GM23338 (cell line): ENCODE results near the gene NGB. TPM values are rescaled to one million over a fixed set of nuclear protein-coding genes. Genes with fewer than 3 reads are reported as not detected.

ENCODE experiments used
- ATAC-seq: fragments of 200-7000 bp; cut with Tn5 transposase; 3 replicates; pipeline ENCODE4 v1.9.1; 2020
- DNase-seq: peaks from one replicate; pipeline ENCODE4 v3.0.0-alpha.2; 2015; ENCODE audit warnings: low spot score
- H2AFZ ChIP-seq: fragments of 200-600 bp; sonication (generic); 2 replicates; pipeline ENCODE4 v1.8.0; 2016; ENCODE audit warnings: antibody characterized with exemption, mild to moderate bottlenecking, moderate library complexity
- H3F3A ChIP-seq: fragments of 200-600 bp; sonication (generic); replicated peaks from 2 replicates; pipeline ENCODE4 v1.8.0; 2017; ENCODE audit warnings: antibody characterized with exemption, mixed run types, low read depth
- H3K27ac ChIP-seq: fragments of 200-600 bp; sonication (generic); 2 replicates; pipeline ENCODE4 v1.6.1; 2016; ENCODE audit warnings: low read depth
- H3K27me3 ChIP-seq: fragments of 200-600 bp; sonication (generic); 2 replicates; pipeline ENCODE4 v1.8.0; 2016; ENCODE audit warnings: mild to moderate bottlenecking, mixed run types, moderate library complexity; ENCODE audit not compliant: insufficient read depth
- H3K36me3 ChIP-seq: fragments of 200-600 bp; sonication (generic); 2 replicates; pipeline ENCODE4 v1.8.0; 2016; ENCODE audit warnings: mild to moderate bottlenecking; ENCODE audit not compliant: insufficient read depth
- H3K4me1 ChIP-seq: fragments of 200-600 bp; sonication (generic); 2 replicates; pipeline ENCODE4 v1.8.0; 2016; ENCODE audit warnings: mild to moderate bottlenecking, moderate library complexity; ENCODE audit not compliant: insufficient read depth
- H3K4me2 ChIP-seq: fragments of 200-600 bp; sonication (generic); 2 replicates; pipeline ENCODE4 v1.7.1; 2017; ENCODE audit warnings: mixed run types
- H3K4me3 ChIP-seq: fragments of 200-600 bp; sonication (generic); 2 replicates; pipeline ENCODE4 v1.6.1; 2016; ENCODE audit warnings: mixed run types
- H3K79me2 ChIP-seq: fragments of 200-600 bp; sonication (generic); replicated peaks from 2 replicates; pipeline ENCODE4 v1.8.0; 2017; ENCODE audit warnings: mild to moderate bottlenecking; ENCODE audit not compliant: insufficient read depth
- H3K9me2 ChIP-seq: fragments of 200-600 bp; sonication (generic); 2 replicates; pipeline ENCODE4 v1.8.0; 2017; ENCODE audit not compliant: insufficient read depth
- H4K20me1 ChIP-seq: fragments of 200-600 bp; sonication (generic); replicated peaks from 2 replicates; pipeline ENCODE4 v1.8.0; 2017; ENCODE audit warnings: mild to moderate bottlenecking; ENCODE audit not compliant: insufficient read depth
- H3K27ac Mint-ChIP-seq: 2 replicates; pipeline ENCODE4 v1.8.0; 2020; ENCODE audit warnings: inconsistent platforms, mild to moderate bottlenecking, moderate library complexity, mixed read lengths
- H3K27me3 Mint-ChIP-seq: 3 replicates; pipeline ENCODE4 v1.8.0; 2022; ENCODE audit warnings: low read depth, mild to moderate bottlenecking, moderate library complexity, mixed read lengths, inconsistent platforms; ENCODE audit not compliant: insufficient read depth, poor library complexity
- H3K36me3 Mint-ChIP-seq: 3 replicates; pipeline ENCODE4 v1.8.0; 2021; ENCODE audit warnings: low read depth, mild to moderate bottlenecking, inconsistent platforms, moderate library complexity, mixed read lengths
- H3K4me1 Mint-ChIP-seq: 3 replicates; pipeline ENCODE4 v1.8.0; 2020; ENCODE audit warnings: mild to moderate bottlenecking, inconsistent platforms, mixed read lengths
- H3K4me3 Mint-ChIP-seq: 3 replicates; pipeline ENCODE4 v1.8.0; 2021; ENCODE audit warnings: moderate library complexity, mild to moderate bottlenecking, inconsistent platforms, mixed read lengths
- H3K9me3 Mint-ChIP-seq: 3 replicates; pipeline ENCODE4 v1.8.0; 2020; ENCODE audit warnings: moderate library complexity, mild to moderate bottlenecking, inconsistent platforms, mixed read lengths
- CREB1 ChIP-seq: fragments of 250-450 bp; sonication (Bioruptor Pico); IDR thresholded peaks from 2 replicates; pipeline ENCODE4 v1.5.0; 2020; ENCODE audit warnings: low read depth, mild to moderate bottlenecking, moderate library complexity
- CTCF ChIP-seq, 2 experiments: fragments of 200-600 bp in 1 of 2; sonication (generic) in 1 of 2; conservative IDR thresholded peaks; 2 replicates each; pipeline versions ENCODE4 v1.5.1 to v1.6.1; 2016 to 2017; ENCODE audit warnings: antibody characterized with exemption in 2 of 2, low read depth in 2 of 2, mild to moderate bottlenecking in 2 of 2, moderate library complexity in 1 of 2
- ETS1 ChIP-seq: IDR thresholded peaks from 2 replicates; pipeline ENCODE4 v1.6.1; 2016; ENCODE audit warnings: antibody characterized with exemption
- EZH2 ChIP-seq: fragments of 200-600 bp; sonication (generic); IDR thresholded peaks from one replicate; pipeline ENCODE4 v1.8.0; 2017; ENCODE audit warnings: antibody characterized with exemption, mild to moderate bottlenecking, low read depth; ENCODE audit not compliant: unreplicated experiment
- EZH2phosphoT487 ChIP-seq: fragments of 200-600 bp; sonication (generic); IDR thresholded peaks from one replicate; pipeline ENCODE4 v1.8.1; 2018; ENCODE audit warnings: antibody characterized with exemption; ENCODE audit not compliant: unreplicated experiment
- JUNB ChIP-seq: IDR thresholded peaks from one replicate; pipeline ENCODE4 v1.6.1; 2016; ENCODE audit warnings: antibody characterized with exemption; ENCODE audit not compliant: unreplicated experiment
- NANOG ChIP-seq: IDR thresholded peaks from 2 replicates; pipeline ENCODE4 v1.6.1; 2016; ENCODE audit warnings: antibody characterized with exemption, borderline replicate concordance
- POLR2AphosphoS5 ChIP-seq: IDR thresholded peaks from 2 replicates; pipeline ENCODE4 v1.6.1; 2016; ENCODE audit warnings: antibody characterized with exemption, low read depth
- REST ChIP-seq: IDR thresholded peaks from one replicate; pipeline ENCODE4 v1.6.1; 2018; ENCODE audit warnings: antibody characterized with exemption; ENCODE audit not compliant: unreplicated experiment
- STAT1 ChIP-seq: IDR thresholded peaks from one replicate; pipeline ENCODE4 v1.6.1; 2016; ENCODE audit warnings: antibody characterized with exemption; ENCODE audit not compliant: unreplicated experiment
- ZNF114 ChIP-seq: fragments of 250-450 bp; sonication (Bioruptor Pico); IDR thresholded peaks from 2 replicates; pipeline ENCODE4 v1.5.0; 2020; ENCODE audit warnings: mild to moderate bottlenecking, moderate library complexity
- ZNF331 ChIP-seq: fragments of 250-450 bp; sonication (Bioruptor Pico); IDR thresholded peaks from 2 replicates; pipeline ENCODE4 v1.5.0; 2020; ENCODE audit warnings: low read depth, mild to moderate bottlenecking, moderate library complexity
- ZNF462 ChIP-seq: fragments of 250-450 bp; sonication (Bioruptor Pico); IDR thresholded peaks from 2 replicates; pipeline ENCODE4 v1.5.0; 2020; ENCODE audit warnings: mild to moderate bottlenecking, moderate library complexity
- polyA plus RNA-seq: library from polyadenylated mRNA; unstranded; fragments of >200 nt; fragmentation: Nextera tagmentation; extraction: Ambion mirVana; gene quantifications from 2 replicates; pipeline ENCODE4 v1.2.1, GENCODE V29; 2016
- total RNA-seq: library from RNA; depleted of rRNA; stranded (reverse); fragments of >200 nt; shearing (Covaris generic); gene quantifications from 2 replicates; pipeline ENCODE4 v1.2.3, GENCODE V29; 2014

NGB gene
- total and polyA plus RNA-seq, 2 experiments from 2014 or later: 0.21 to 1.0 TPM

GRCh38 chr14:77314539-77315457 lies 43.8 kb upstream of the NGB start:
- H3K4me3 ChIP-seq: no peak overlapping the region
- no peak for TF ChIP-seq CTCF (conservative IDR thresholded peaks at IDR 0.05; ENCODE audit: low read depth in 2 of 2)
- TF ChIP-seq NANOG: no peak
- TF ChIP-seq REST: no peak
- no peak for TF ChIP-seq CREB1
- no peak for TF ChIP-seq EZH2
- no peak for TF ChIP-seq POLR2AphosphoS5
- TF ChIP-seq ETS1: no peak
- TF ChIP-seq JUNB: no peak
- no peak for TF ChIP-seq ZNF331 (CRISPR knock-in tag)
- no peak for TF ChIP-seq EZH2phosphoT487
- TF ChIP-seq ZNF114 (CRISPR knock-in tag): no peak
- TF ChIP-seq ZNF462: no peak
- no peak for TF ChIP-seq STAT1
- H3K79me2 ChIP-seq: peaks cover 59% of the 10 kb centered on the region
- H3K9me3 Mint-ChIP-seq: no peaks in the 10 kb centered on the region
- DNase-seq (no peak), ATAC-seq (peak; percentile 7; the same call in 1 of the 3 replicates)
- H3F3A ChIP-seq: 0 out of 2 replicates have a peak, but pooled peaks cover 4% of the 10 kb centered on the region
- no peak overlapping the region for H2AFZ ChIP-seq
- H3K36me3 ChIP-seq: no peaks in the 10 kb centered on the region
- H3K27me3 Mint-ChIP-seq: peaks cover 4% of the 10 kb centered on the region
- peaks cover 38% of the 10 kb centered on the region for H3K4me1 ChIP-seq
- peak overlapping the region; percentile 88 for H3K27ac Mint-ChIP-seq
- no peaks in the 10 kb centered on the region; the same call in 2 of the 3 replicates for H3K36me3 Mint-ChIP-seq
- no peaks in the 10 kb centered on the region for H3K9me2 ChIP-seq
- H3K4me1 Mint-ChIP-seq: peaks cover 47% of the 10 kb centered on the region
- H3K4me2 ChIP-seq: peak overlapping the region; percentile 29
- H3K27me3 ChIP-seq: no peaks in the 10 kb centered on the region
- H4K20me1 ChIP-seq: no peaks in the 10 kb centered on the region
- H3K4me3 Mint-ChIP-seq: no peak overlapping the region
- H3K27ac ChIP-seq: peak overlapping the region; percentile 87
